Suprapubic skin (tissue), 4 donors: Measurements from ENCODE around the gene HIGD2A. TPM values are rescaled to one million over a fixed set of nuclear protein-coding genes. Genes with fewer than 3 reads are reported as not detected.
A peak's percentile ranks its signal among the peaks of the same experiment; 100 is the strongest.

Experiments
- DNase-seq, 2 donors: peaks; one replicate each; pipeline ENCODE4 v3.0.0-alpha.2; 2019; ENCODE audit warnings: low spot score in 2 of 2
- H3K27ac ChIP-seq: fragments of 200-600 bp; sonication (generic); one replicate; pipeline ENCODE4 v1.5.1; 2019
- H3K27me3 ChIP-seq: fragments of 200-600 bp; sonication (generic); one replicate; pipeline ENCODE4 v1.5.1; 2019
- H3K36me3 ChIP-seq: fragments of 200-600 bp; sonication (generic); one replicate; pipeline ENCODE4 v1.5.1; 2019
- H3K4me1 ChIP-seq: fragments of 200-600 bp; sonication (generic); one replicate; pipeline ENCODE4 v1.5.1; 2019
- H3K4me3 ChIP-seq: fragments of 200-600 bp; sonication (generic); one replicate; pipeline ENCODE4 v1.5.1; 2019; ENCODE audit warnings: mild to moderate bottlenecking
- H3K9me3 ChIP-seq: fragments of 200-600 bp; sonication (generic); one replicate; pipeline ENCODE4 v1.5.1; 2019
- EP300 ChIP-seq: sonication (generic); formaldehyde crosslinking; IDR thresholded peaks from one replicate; pipeline ENCODE4 v1.6.1; 2017; ENCODE audit warnings: antibody characterized with exemption
- POLR2A ChIP-seq, 2 donors: fragments of 450-650 bp; IDR thresholded peaks; one replicate each; pipeline ENCODE4 v1.6.1; 2017; ENCODE audit warnings: antibody characterized with exemption in 2 of 2, mild to moderate bottlenecking in 2 of 2, moderate library complexity in 2 of 2
- POLR2AphosphoS5 ChIP-seq, 3 donors: sonication (generic); formaldehyde crosslinking; IDR thresholded peaks; one replicate each; pipeline ENCODE4 v1.6.1; 2017; ENCODE audit warnings: antibody characterized with exemption in 3 of 3
- WGBS: methylation state at CpG from one replicate; pipeline ENCODE4 v1.1.5; 2018; 5-methylcytosine and 5-hydroxymethylcytosine counted together
- total RNA-seq, 4 donors: library from RNA; depleted of rRNA; stranded (reverse); fragments of >200 nt; gene quantifications; one replicate each; pipeline ENCODE4 v1.1.0, GENCODE V29; 2016
- TF ChIP-seq, protein P1 (sequence below), 2 donors: fragments of 200-600 bp in 1 of 2; fragments of 450-650 bp in 1 of 2; sonication (generic) in 1 of 2; IDR thresholded peaks; one replicate each; pipeline ENCODE4 v1.5.1; 2016 to 2019; ENCODE audit warnings: antibody characterized with exemption in 2 of 2, mild to moderate bottlenecking in 1 of 2, moderate library complexity in 1 of 2

The HIGD2A gene, protein sequence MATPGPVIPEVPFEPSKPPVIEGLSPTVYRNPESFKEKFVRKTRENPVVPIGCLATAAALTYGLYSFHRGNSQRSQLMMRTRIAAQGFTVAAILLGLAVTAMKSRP
- total RNA-seq, result 100 to 1,000 TPM; 119 to 173 (median 161) TPM

DNA sequence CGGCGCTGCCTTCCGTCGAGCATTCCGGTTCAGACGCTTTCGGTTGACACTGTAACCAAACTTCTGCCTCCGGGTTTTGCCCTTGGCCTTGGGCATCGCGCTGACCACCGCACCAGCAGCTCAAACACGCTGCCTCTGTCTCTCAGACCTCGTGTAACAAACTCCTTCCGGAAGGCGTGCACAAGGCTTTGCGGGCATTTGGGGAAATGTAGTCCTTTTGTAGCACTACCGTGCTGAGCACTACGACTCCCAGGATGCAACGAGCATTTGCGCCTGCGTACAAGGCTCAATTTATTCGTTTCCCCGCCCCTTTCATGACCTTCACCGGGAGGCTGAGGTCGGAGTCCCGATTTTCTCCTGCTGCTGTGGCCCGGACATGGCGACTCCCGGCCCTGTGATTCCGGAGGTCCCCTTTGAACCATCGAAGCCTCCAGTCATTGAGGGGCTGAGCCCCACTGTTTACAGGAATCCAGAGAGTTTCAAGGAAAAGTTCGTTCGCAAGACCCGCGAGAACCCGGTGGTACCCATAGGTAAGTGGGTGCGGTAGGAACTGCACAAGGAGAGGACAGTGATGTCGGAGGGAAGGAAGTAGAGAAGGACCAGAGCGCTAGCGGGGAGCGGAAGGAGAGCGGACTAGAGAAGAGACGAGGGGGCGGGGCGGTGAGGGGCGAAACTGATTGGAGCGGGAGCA is at the start of gene HIGD2A, which contains the start of gene NOP16:
HIGD2A (plus strand) TSS at position 308 of the 691 bp plus-strand sequence; CDS start at position 377, 69 bp downstream.
NOP16 (minus strand) TSS at position 155 of the 691 bp plus-strand sequence; CDS start at position 96, 59 bp downstream.
- Histone ChIP-seq H3K4me1 (peaks cover 30% of the 10 kb centered on the region), H3K27me3 (no peaks in the 10 kb centered on the region), H3K9me3 (no peaks in the 10 kb centered on the region), H3K36me3 (peaks cover 50% of the 10 kb centered on the region), H3K4me3 (peak within 1 kb of the TSS; percentile 75), H3K27ac (peak within 1 kb of the TSS; percentile 95)
- peak in 2 of 3 donors; percentile 84 to 90 for TF ChIP-seq POLR2AphosphoS5 (IDR thresholded peaks at IDR 0.05)
- peak in 1 of 2 donors; percentile 11 for TF ChIP-seq POLR2A (IDR thresholded peaks at IDR 0.05)
- TF ChIP-seq, protein P1, sequence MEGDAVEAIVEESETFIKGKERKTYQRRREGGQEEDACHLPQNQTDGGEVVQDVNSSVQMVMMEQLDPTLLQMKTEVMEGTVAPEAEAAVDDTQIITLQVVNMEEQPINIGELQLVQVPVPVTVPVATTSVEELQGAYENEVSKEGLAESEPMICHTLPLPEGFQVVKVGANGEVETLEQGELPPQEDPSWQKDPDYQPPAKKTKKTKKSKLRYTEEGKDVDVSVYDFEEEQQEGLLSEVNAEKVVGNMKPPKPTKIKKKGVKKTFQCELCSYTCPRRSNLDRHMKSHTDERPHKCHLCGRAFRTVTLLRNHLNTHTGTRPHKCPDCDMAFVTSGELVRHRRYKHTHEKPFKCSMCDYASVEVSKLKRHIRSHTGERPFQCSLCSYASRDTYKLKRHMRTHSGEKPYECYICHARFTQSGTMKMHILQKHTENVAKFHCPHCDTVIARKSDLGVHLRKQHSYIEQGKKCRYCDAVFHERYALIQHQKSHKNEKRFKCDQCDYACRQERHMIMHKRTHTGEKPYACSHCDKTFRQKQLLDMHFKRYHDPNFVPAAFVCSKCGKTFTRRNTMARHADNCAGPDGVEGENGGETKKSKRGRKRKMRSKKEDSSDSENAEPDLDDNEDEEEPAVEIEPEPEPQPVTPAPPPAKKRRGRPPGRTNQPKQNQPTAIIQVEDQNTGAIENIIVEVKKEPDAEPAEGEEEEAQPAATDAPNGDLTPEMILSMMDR (IDR thresholded peaks at IDR 0.05), result no peak
- no peak for TF ChIP-seq EP300
- WGBS, result under 1% methylated on average over 45 of the region's 47 CpGs
- DNase-seq, result peak; percentile 100

DNA sequence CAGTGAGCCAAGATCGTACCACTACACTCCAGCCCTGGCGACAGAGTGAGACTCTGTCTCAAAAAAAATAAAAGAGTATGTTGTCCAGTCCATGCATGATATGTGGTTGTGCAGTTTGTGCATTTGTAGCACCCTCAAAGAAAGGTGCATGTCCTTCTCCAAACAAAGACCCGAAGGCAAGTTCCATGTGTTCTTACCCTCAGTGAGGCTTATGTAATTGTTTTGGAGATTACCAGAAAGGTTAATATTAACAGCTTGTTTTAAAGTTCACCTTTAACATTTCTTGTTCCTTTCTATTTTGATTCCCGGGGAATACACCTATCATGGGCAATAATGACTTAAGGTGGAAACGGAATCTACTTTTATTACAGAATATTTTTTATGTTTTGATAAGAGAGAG is 49.2 kb upstream of the HIGD2A start:
- Histone ChIP-seq H3K4me1 (no peaks in the 10 kb centered on the region), H3K27me3 (no peaks in the 10 kb centered on the region), H3K4me3 (no peak overlapping the region), H3K27ac (no peak overlapping the region), H3K9me3 (no peaks in the 10 kb centered on the region), H3K36me3 (peaks cover 35% of the 10 kb centered on the region)
- DNase-seq, result no peak
- WGBS, result 91% methylated on average over 5 of the region's 5 CpGs
- TF ChIP-seq POLR2AphosphoS5 (IDR thresholded peaks at IDR 0.05) (no peak), EP300 (no peak), POLR2A (IDR thresholded peaks at IDR 0.05) (no peak)
- TF ChIP-seq, protein P1 (IDR thresholded peaks at IDR 0.05), result no peak

DNA sequence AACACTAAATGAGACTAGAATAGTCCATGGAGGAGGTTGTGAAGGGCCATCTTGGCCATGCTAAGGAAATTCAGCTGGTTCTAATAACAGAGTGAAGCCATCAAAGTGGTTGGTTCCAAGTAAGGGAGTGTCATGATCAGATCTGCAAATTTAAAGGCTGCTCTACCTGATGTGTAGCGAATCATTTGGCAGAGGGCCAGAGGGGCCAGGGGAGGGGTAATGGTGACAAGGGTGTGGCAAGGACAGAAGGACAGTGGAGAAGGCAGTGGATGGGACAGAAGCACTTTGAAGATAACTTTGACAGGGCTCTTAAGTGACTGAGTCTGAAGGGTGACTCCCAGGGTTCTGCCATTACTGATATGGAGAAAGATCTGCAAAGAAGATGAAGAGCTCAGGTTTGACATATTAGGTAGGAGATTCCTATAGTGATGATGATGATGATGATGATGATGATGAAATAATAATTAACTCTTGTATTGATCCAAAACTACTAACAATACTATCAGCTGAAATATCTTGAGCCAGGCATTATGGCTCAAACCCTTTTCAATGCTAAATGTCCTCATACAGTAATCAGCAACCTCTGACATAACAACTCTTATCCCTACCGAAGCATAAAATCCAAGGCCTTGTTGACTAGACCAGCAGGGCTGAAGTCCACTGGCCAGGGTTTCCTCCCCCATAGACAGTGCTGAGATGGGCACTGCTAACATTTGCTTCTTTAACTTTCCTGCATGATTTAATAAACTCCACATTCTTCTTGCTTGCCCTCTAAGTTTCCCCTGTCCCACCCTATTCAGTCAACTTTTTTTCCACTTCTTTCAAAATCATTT is 47.0 kb upstream of the HIGD2A start:
- no peak for DNase-seq
- WGBS, result 63% methylated on average over 2 of the region's 2 CpGs
- TF ChIP-seq EP300, result no peak
- TF ChIP-seq, protein P1 (IDR thresholded peaks at IDR 0.05), result no peak
- no peak for TF ChIP-seq POLR2A (IDR thresholded peaks at IDR 0.05)
- TF ChIP-seq POLR2AphosphoS5 (IDR thresholded peaks at IDR 0.05), result no peak
- H3K36me3 ChIP-seq, result peaks cover 52% of the 10 kb centered on the region
- H3K4me1 ChIP-seq, result no peaks in the 10 kb centered on the region
- no peaks in the 10 kb centered on the region for H3K9me3 ChIP-seq
- H3K27ac ChIP-seq, result no peak overlapping the region
- H3K4me3 ChIP-seq, result no peak overlapping the region
- H3K27me3 ChIP-seq, result no peaks in the 10 kb centered on the region

DNA sequence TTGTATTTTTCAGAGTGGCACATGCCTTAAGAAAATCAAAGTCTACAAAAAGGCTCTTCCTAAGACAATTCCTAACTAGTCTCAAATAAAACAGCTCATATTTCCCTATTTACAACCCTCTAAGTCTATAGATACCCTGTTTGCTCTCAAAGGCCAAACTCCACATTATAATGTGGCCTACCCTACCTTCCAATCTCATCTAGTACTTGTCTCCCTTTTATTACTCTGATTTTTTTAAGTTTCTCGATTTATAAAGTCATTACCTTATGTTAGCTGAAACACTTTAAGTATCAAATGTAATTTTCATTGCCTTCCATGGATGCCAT is 46.4 kb upstream of the HIGD2A start:
- DNase-seq, result no peak
- Histone ChIP-seq H3K27me3 (no peaks in the 10 kb centered on the region), H3K27ac (no peak overlapping the region), H3K9me3 (no peaks in the 10 kb centered on the region), H3K36me3 (peaks cover 52% of the 10 kb centered on the region), H3K4me1 (no peaks in the 10 kb centered on the region), H3K4me3 (no peak overlapping the region)
- no peak for TF ChIP-seq POLR2A (IDR thresholded peaks at IDR 0.05)
- TF ChIP-seq, protein P1 (IDR thresholded peaks at IDR 0.05), result no peak
- no peak for TF ChIP-seq POLR2AphosphoS5 (IDR thresholded peaks at IDR 0.05)
- TF ChIP-seq EP300, result no peak
- 91% methylated on average over 1 of the region's 1 CpG for WGBS
